GM12878 (cell line): Measurements from ENCODE around the gene MUC16. TPM values are rescaled to one million over a fixed set of nuclear protein-coding genes. Genes with fewer than 3 reads are reported as not detected.

Source experiments
- ATAC-seq: fragments of 200-7000 bp; cut with Tn5 transposase; 3 replicates; pipeline ENCODE4 v1.9.1; 2020; ENCODE audit warnings: mild to moderate bottlenecking, moderate library complexity
- BruUV-seq: library from RNA; stranded (reverse); fragments of 400-500 nt; replicated peaks from 2 replicates; lab custom pipeline; 2021; lab: Mats Ljungman, UMichigan
- CTCF ChIA-PET: fragments of 300-600 bp; sonication (Branson Sonifier 250); formaldehyde crosslinking; extraction: SDS; loops from one replicate; lab custom pipeline; 2021; ENCODE audit warnings: inconsistent platforms; lab: Yijun Ruan, JAX
- POLR2A ChIA-PET: fragments of 350-600 bp; formaldehyde crosslinking; extraction: SDS; loops from one replicate; lab custom pipeline; 2021; ENCODE audit warnings: inconsistent platforms; lab: Charles Lee
- RAD21 ChIA-PET: fragments of 300-600 bp; sonication (Branson Sonifier 250); formaldehyde crosslinking; loops from one replicate; lab custom pipeline; 2023; ENCODE audit warnings: antibody characterized with exemption; ENCODE audit not compliant: unreplicated experiment; lab: Charles Lee
- SMC1A ChIA-PET: fragments of 300-600 bp; sonication (Branson Sonifier 250); formaldehyde crosslinking; loops from one replicate; lab custom pipeline; 2023; ENCODE audit not compliant: unreplicated experiment, uncharacterized antibody; lab: Charles Lee
- DNase-seq: peaks from one replicate; pipeline ENCODE4 v3.0.0-alpha.2; 2011; ENCODE audit warnings: low read depth, low spot score
- FAIRE-seq: peaks from 3 replicates; lab custom pipeline; 2011; peaks lifted over from hg19 to GRCh38; lab: Jason Lieb, UNC
- H2AFZ ChIP-seq: 2 replicates; pipeline ENCODE4 v1.6.0; 2011; ENCODE audit warnings: low read depth, low read length, control low read depth; ENCODE audit not compliant: control insufficient read depth
- H3K27ac ChIP-seq: 2 replicates; pipeline ENCODE4 v1.5.1; 2011; ENCODE audit warnings: control low read depth; ENCODE audit not compliant: control insufficient read depth, insufficient read depth
- H3K27me3 ChIP-seq, 2 experiments: replicated peaks in 1 of 2; 2 replicates each; pipeline versions ENCODE4 v1.6.0 to v1.6.1; 2011; ENCODE audit warnings: low read length in 1 of 2; ENCODE audit not compliant: control insufficient read depth in 2 of 2, insufficient read depth in 2 of 2
- H3K36me3 ChIP-seq, 2 experiments: 2 replicates each; pipeline ENCODE4 v1.5.1; 2011; ENCODE audit warnings: low read length in 1 of 2; ENCODE audit not compliant: control insufficient read depth in 2 of 2, insufficient read depth in 2 of 2
- H3K4me1 ChIP-seq: 2 replicates; pipeline ENCODE4 v1.6.1; 2011; ENCODE audit warnings: mild to moderate bottlenecking, low read length, moderate library complexity, mixed read lengths; ENCODE audit not compliant: control insufficient read depth, insufficient read depth
- H3K4me2 ChIP-seq: 2 replicates; pipeline ENCODE4 v1.6.0; 2011; ENCODE audit warnings: control low read depth; ENCODE audit not compliant: control insufficient read depth, insufficient read depth
- H3K4me3 ChIP-seq: fragments of 200-600 bp; sonication (generic); 2 replicates; pipeline ENCODE4 v1.5.1; 2016
- H3K79me2 ChIP-seq: 2 replicates; pipeline ENCODE4 v1.6.0; 2011; ENCODE audit warnings: low read length; ENCODE audit not compliant: control insufficient read depth, insufficient read depth
- H3K9ac ChIP-seq: 2 replicates; pipeline ENCODE4 v1.8.0; 2011; ENCODE audit warnings: low read length, control low read depth, mixed read lengths; ENCODE audit not compliant: control insufficient read depth, insufficient read depth
- H3K9me3 ChIP-seq: replicated peaks from 3 replicates; pipeline ENCODE4 v1.5.1; 2011; ENCODE audit warnings: mild to moderate bottlenecking, low read length; ENCODE audit not compliant: control insufficient read depth, insufficient read depth
- H4K20me1 ChIP-seq: 2 replicates; pipeline ENCODE4 v1.6.0; 2011; ENCODE audit not compliant: control insufficient read depth, insufficient read depth
- BCL11A ChIP-seq: IDR thresholded peaks from 2 replicates; pipeline ENCODE4 v1.6.1; 2011; ENCODE audit warnings: low read depth, low read length
- CREM ChIP-seq: IDR thresholded peaks from 2 replicates; pipeline ENCODE4 v1.6.1; 2014; ENCODE audit warnings: antibody characterized with exemption, low read depth
- CUX1 ChIP-seq: IDR thresholded peaks from 2 replicates; pipeline ENCODE4 v1.6.1; 2012; ENCODE audit warnings: improper control_type of control experiment, low read depth, low read length; ENCODE audit not compliant: insufficient replicate concordance
- FOXM1 ChIP-seq: IDR thresholded peaks from 2 replicates; pipeline ENCODE4 v1.6.1; 2012; ENCODE audit warnings: low read depth, mild to moderate bottlenecking, inconsistent platforms, low read length, moderate library complexity
- GATAD2B ChIP-seq: fragments of 450-650 bp; conservative IDR thresholded peaks from 2 replicates; pipeline ENCODE4 v1.6.1; 2017; ENCODE audit warnings: low read depth, mild to moderate bottlenecking, moderate library complexity
- JUND ChIP-seq: IDR thresholded peaks from 2 replicates; pipeline ENCODE4 v1.6.1; 2012; ENCODE audit warnings: low read depth, mild to moderate bottlenecking, low read length, improper control_type of control experiment, moderate library complexity
- KAT2A ChIP-seq: conservative IDR thresholded peaks from 2 replicates; pipeline ENCODE4 v1.6.1; 2011; ENCODE audit warnings: low read depth, low read length; ENCODE audit not compliant: control insufficient read depth
- NFIC ChIP-seq: IDR thresholded peaks from 2 replicates; pipeline ENCODE4 v1.6.1; 2012; ENCODE audit warnings: low read depth, mild to moderate bottlenecking, inconsistent platforms, low read length, moderate library complexity
- NR2C1 ChIP-seq: fragments of 450-650 bp; IDR thresholded peaks from 2 replicates; pipeline ENCODE4 v1.6.1; 2017; ENCODE audit warnings: antibody characterized with exemption, mild to moderate bottlenecking, moderate library complexity
- NRF1 ChIP-seq: conservative IDR thresholded peaks from 2 replicates; pipeline ENCODE4 v1.6.1; 2011; ENCODE audit warnings: mild to moderate bottlenecking, low read depth, low read length, improper control_type of control experiment
- PAX8 ChIP-seq: fragments of 450-650 bp; IDR thresholded peaks from 2 replicates; pipeline ENCODE4 v1.6.1; 2017; ENCODE audit warnings: mild to moderate bottlenecking, moderate library complexity
- ZNF274 ChIP-seq: IDR thresholded peaks from one replicate; pipeline ENCODE4 v1.8.0; 2011; ENCODE audit not compliant: insufficient read length, insufficient read depth
- WGBS: methylation state at CpG from one replicate; pipeline ENCODE4 v1.1.6; 2016; ENCODE audit warnings: low lambda C conversion rate; ENCODE audit not compliant: insufficient replicate concordance, insufficient coverage; ENCODE audit errors: missing lambda C conversion rate; 5-methylcytosine and 5-hydroxymethylcytosine counted together
- in situ Hi-C: fragments of 300-500 bp; cut with MboI; formaldehyde crosslinking; loops from 9 replicates; pipeline ENCODE4 v1.14.3; 2018; ENCODE audit warnings: mixed read lengths
- intact Hi-C: fragments of 100-400 bp; cut with micrococcal nuclease; formaldehyde crosslinking; loops from one replicate; pipeline ENCODE4 v1.14.2; 2022; ENCODE audit not compliant: unreplicated experiment
- polyA plus RNA-seq, 11 experiments: library from polyadenylated mRNA; depleted of rRNA in 4 of 11; unstranded in 6 of 11; stranded (reverse) in 5 of 11; fragments of >200 nt; fragmentation: Nextera tagmentation in 4 of 11; fragmentation: Illumina TruSeq in 1 of 11; extraction: Ambion mirVana in 4 of 11; extraction: Trizol in 1 of 11; gene quantifications; 1 replicate in 1 of 11; 2 replicates in 10 of 11; pipeline versions ENCODE4 v1.2.1 to v1.2.3, GENCODE V29; 2011 to 2016; ENCODE audit warnings: inconsistent platforms in 2 of 11, missing spikeins in 2 of 11, low read depth in 1 of 11
- total RNA-seq, 4 experiments: library from RNA; depleted of rRNA in 3 of 4; stranded (reverse); fragments of >200 nt in 3 of 4; fragmentation: Illumina TruSeq in 1 of 4; extraction: Trizol in 1 of 4; gene quantifications; 2 replicates each; pipeline versions ENCODE4 v1.2.1 to v1.2.3, GENCODE V29; 2013 to 2021

Gene MUC16
- total and polyA plus RNA-seq, 10 of the 15 experiments (the other 5 are each of a cell fraction or from before 2014, with no cell fraction given): under 0.01 TPM; not detected in 8

DNA sequence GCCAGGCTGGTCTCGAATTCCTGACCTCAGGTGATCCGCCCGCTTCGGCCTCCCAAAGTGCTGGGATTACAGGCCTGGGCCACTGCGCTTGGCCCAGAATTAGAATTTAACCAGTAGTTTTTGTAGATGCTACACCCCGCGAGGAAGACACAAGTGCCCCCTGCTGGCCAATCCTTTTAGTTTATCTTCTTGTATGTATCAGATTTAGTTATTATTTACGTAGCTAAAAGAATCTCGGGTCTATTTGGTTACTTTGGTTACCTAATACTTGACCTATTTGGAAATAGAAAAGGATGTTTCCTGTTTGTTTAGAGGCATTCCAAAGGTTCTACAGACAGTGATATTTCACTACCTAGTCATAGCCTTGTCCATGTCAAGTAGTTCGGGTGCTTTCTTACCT, 22.0 kb downstream of the MUC16 start:
- SMC1A ChIA-PET: interaction anchor here (0.6 kb wide), 1 partner anchor 770 kb away, joined by 3 read pairs; no protein-coding TSS in a partner anchor
- 67% methylated on average over 10 of the region's 10 CpGs for WGBS
- Histone ChIP-seq H3K79me2 (no peaks in the 10 kb centered on the region), H4K20me1 (no peaks in the 10 kb centered on the region), H3K9ac (no peak overlapping the region), H3K4me3 (no peak overlapping the region), H3K4me2 (no peak overlapping the region), H3K27me3 (no peaks in the 10 kb centered on the region), H2AFZ (no peak overlapping the region), H3K4me1 (no peaks in the 10 kb centered on the region), H3K27ac (no peak overlapping the region), H3K9me3 (no peaks in the 10 kb centered on the region; the same call in 2 of the 3 replicates), H3K36me3 (no peaks in the 10 kb centered on the region)
- intact Hi-C loops (no loop called here), in situ Hi-C loops (no loop called here)
- FAIRE-seq (no peak), DNase-seq (no peak), ATAC-seq (no peak)
- RAD21 ChIA-PET: no interaction called here
- POLR2A ChIA-PET: no interaction called here
- CTCF ChIA-PET: no interaction called here
- no TSS peak for BruUV-seq
- TF ChIP-seq GATAD2B (no peak), CREM (no peak)

- no peak overlapping the region for H3K27ac ChIP-seq
- no peaks in the 10 kb centered on the region; the same call in 2 of the 3 replicates for H3K9me3 ChIP-seq
- no peaks in the 10 kb centered on the region for H3K36me3 ChIP-seq
- in situ Hi-C loops (no loop called here), intact Hi-C loops (no loop called here)
- H3K9ac ChIP-seq: no peak overlapping the region
- no peaks in the 10 kb centered on the region for H3K79me2 ChIP-seq
- H3K4me3 ChIP-seq: no peak overlapping the region
- no peaks in the 10 kb centered on the region for H3K4me1 ChIP-seq
- SMC1A ChIA-PET: no interaction called here
- no peak overlapping the region for H2AFZ ChIP-seq
- WGBS: 0% methylated on average over 3 of the region's 3 CpGs
- no peak for FAIRE-seq
- no peak for DNase-seq
- no TSS peak for BruUV-seq
- CTCF ChIA-PET: no interaction called here
- H3K4me2 ChIP-seq: no peak overlapping the region
- POLR2A ChIA-PET: no interaction called here
- no peak for ATAC-seq
- no peaks in the 10 kb centered on the region for H3K27me3 ChIP-seq
- TF ChIP-seq FOXM1 (no peak), NRF1 (no peak), NR2C1 (no peak), BCL11A (no peak), CUX1 (no peak), JUND (no peak), PAX8 (no peak), KAT2A (no peak), NFIC (no peak), ZNF274 (no peak)
- RAD21 ChIA-PET: no interaction called here
- H4K20me1 ChIP-seq: no peaks in the 10 kb centered on the region
Measured at GRCh38 chr19:8986296-8986695, 23.9 kb downstream of the MUC16 start.
